ENCODE results near the gene TBC1D16.

TBC1D16 gene

DNA sequence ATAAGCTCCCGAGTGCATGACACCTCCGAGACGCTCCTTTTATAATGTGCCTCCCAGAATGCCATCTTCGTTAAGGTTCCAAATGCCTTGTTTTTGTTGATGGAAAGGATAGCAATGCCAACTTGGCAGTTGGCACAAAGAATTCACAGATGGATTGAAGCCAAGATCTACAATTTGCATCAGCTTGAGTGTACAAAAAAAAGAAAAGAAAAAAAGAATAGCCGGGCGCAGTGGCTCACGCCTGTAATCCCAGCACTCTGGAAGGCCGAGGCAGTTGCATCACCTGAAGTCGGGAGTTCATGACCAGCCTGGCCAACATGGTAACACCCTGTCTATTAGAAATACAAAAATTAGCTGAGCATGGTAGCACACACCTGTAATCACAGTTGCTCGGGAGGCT, 7.6 kb downstream of the TBC1D16 start:
- TF ChIP-seq, protein P1, sequence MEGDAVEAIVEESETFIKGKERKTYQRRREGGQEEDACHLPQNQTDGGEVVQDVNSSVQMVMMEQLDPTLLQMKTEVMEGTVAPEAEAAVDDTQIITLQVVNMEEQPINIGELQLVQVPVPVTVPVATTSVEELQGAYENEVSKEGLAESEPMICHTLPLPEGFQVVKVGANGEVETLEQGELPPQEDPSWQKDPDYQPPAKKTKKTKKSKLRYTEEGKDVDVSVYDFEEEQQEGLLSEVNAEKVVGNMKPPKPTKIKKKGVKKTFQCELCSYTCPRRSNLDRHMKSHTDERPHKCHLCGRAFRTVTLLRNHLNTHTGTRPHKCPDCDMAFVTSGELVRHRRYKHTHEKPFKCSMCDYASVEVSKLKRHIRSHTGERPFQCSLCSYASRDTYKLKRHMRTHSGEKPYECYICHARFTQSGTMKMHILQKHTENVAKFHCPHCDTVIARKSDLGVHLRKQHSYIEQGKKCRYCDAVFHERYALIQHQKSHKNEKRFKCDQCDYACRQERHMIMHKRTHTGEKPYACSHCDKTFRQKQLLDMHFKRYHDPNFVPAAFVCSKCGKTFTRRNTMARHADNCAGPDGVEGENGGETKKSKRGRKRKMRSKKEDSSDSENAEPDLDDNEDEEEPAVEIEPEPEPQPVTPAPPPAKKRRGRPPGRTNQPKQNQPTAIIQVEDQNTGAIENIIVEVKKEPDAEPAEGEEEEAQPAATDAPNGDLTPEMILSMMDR (conservative IDR thresholded peaks at IDR 0.05), result no peak
- peak overlapping the region; percentile 98 for H3K27ac ChIP-seq

DNA sequence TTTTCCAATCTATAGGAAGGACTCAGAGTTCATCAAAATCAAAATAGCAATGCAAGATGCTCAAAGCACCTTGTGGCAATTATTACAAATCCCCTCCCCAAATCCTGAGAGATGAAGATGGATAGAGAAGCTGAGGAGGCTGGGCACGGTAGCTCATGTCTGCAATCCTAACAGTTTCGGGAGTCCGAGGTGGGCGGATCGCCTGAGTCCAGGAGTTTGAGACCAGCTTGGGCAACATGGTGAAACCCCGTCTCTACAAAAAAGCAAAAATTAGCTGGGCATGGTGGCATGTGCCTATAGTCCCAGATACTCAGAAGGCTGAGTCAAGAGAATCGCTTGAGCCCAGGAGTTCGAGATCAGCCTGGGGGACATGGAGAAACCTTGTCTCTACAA, 8.6 kb downstream of the TBC1D16 start:
- TF ChIP-seq, protein P1 (conservative IDR thresholded peaks at IDR 0.05), result no peak
- H3K27ac ChIP-seq, result peak overlapping the region; percentile 98; the same call in 1 of the 2 replicates

- TF ChIP-seq, protein P1 (conservative IDR thresholded peaks at IDR 0.05), result no peak
- H3K27ac ChIP-seq, result peak overlapping the region; percentile 98; the same call in 1 of the 2 replicates
These were observed 9.2 kb downstream of the TBC1D16 start for GRCh38 chr17:80026359-80027042.

GRCh38 chr17:80025796-80026195, 9.9 kb downstream of the TBC1D16 start:
- TF ChIP-seq, protein P1 (conservative IDR thresholded peaks at IDR 0.05), result no peak
- H3K27ac ChIP-seq, result peak overlapping the region; percentile 0; the same call in 1 of the 2 replicates

- peak overlapping the region; percentile 0; the same call in 1 of the 2 replicates for H3K27ac ChIP-seq
- TF ChIP-seq, protein P1 (conservative IDR thresholded peaks at IDR 0.05), result no peak
These were observed 10.5 kb downstream of the TBC1D16 start for GRCh38 chr17:80025140-80025539.

DNA sequence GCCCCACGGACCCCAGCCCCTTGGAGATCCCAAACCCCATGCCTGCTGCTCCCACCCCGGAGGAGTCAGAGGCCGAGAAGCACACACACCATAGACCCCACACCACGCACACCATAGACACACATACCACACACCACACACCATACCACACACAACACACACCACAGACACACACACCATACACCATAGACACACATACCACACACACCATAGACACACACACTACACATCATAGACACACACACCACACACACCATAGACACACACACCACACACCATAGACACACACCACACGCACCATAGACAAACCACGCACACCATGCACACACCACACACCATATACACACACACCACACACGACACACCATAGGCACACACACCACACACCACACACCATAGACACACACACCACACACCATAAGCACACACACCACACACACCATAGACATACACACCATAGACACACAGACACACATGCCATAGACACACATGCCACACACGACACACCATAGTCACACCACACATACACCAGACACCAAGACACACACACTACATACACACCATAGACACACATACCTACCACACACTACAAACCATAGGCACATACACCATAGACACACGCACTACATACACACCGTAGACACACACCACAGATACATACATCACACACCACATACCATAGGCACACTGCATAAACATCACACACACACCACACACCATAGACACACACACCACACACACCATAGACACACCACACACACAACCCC, 11.3 kb downstream of the TBC1D16 start:
- TF ChIP-seq, protein P1 (conservative IDR thresholded peaks at IDR 0.05), result no peak
- H3K27ac ChIP-seq, result no peak overlapping the region

DNA sequence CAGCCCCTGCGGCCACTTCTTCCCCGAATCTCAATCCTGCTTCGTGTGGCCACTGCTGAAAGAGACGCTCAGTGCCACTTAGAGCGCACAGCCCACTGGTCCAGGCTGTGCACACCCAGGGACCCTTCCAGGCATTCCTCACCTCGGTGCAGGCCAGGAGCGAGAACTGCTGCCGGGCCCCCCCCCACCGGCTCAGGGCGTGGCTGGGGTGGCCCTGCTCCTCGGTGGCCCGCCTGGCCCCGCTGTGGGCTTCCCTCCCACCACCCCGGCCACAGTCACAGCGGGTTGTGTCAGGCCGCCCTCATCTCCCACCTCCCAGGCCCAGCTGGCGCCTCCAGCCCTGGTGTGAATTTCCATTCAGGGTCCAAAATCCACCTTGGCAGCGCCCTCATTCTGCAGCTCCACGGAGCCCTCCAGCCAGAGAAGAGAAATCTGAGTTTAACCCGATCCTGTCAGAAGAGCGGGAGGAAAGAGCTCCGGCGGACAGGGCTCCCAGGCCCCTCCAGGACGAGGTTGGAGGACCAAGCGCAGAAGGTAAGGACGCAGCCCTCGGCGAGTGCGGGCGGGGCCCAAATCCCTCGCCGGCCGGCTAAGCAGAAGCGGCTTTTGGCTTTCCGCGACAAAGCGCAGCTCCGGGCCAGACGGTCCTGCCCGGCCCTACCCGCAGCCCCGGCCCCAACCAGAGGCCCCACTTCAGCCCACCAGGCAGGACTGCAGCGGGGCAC, 12.0 kb downstream of the TBC1D16 start:
- TF ChIP-seq, protein P1 (conservative IDR thresholded peaks at IDR 0.05), result no peak

More for the DNA sequence above, 12.0 kb downstream of the TBC1D16 start:
- no peak overlapping the region for H3K27ac ChIP-seq
